ENCODE results near the gene ZAR1L.

ZAR1L gene

GRCh38 chr13:32256243-32256642 lies 58.9 kb downstream of the ZAR1L start:
- no CpG with 5 or more reads among the region's 4 CpGs for WGBS (ENCODE audit: insufficient coverage, insufficient read length)
- DNase-seq (ENCODE audit: low read depth, low spot score): no peak
- Histone ChIP-seq H3K27ac (ENCODE audit: low read length) (no peak overlapping the region), H3K4me3 (ENCODE audit: low read length) (no peak overlapping the region), H3K27me3 (ENCODE audit: control insufficient read depth, insufficient read depth, low read length) (no peaks in the 10 kb centered on the region), H3K4me1 (ENCODE audit: control insufficient read depth, insufficient read depth, low read length) (no peaks in the 10 kb centered on the region; the same call in 1 of the 2 replicates), H3K9me3 (ENCODE audit: control insufficient read depth, insufficient read depth, low read length) (no peaks in the 10 kb centered on the region), H3K36me3 (ENCODE audit: control insufficient read depth, insufficient read depth, low read length) (no peaks in the 10 kb centered on the region)

GRCh38 chr13:32255724-32256109 lies 59.4 kb downstream of the ZAR1L start:
- no CpG with 5 or more reads among the region's 6 CpGs for WGBS (ENCODE audit: insufficient coverage, insufficient read length)
- Histone ChIP-seq H3K9me3 (ENCODE audit: control insufficient read depth, insufficient read depth, low read length) (no peaks in the 10 kb centered on the region), H3K36me3 (ENCODE audit: control insufficient read depth, insufficient read depth, low read length) (no peaks in the 10 kb centered on the region), H3K4me1 (ENCODE audit: control insufficient read depth, insufficient read depth, low read length) (no peaks in the 10 kb centered on the region; the same call in 1 of the 2 replicates), H3K27ac (ENCODE audit: low read length) (no peak overlapping the region), H3K27me3 (ENCODE audit: control insufficient read depth, insufficient read depth, low read length) (no peaks in the 10 kb centered on the region), H3K4me3 (ENCODE audit: low read length) (no peak overlapping the region)
- no peak for DNase-seq (ENCODE audit: low read depth, low spot score)

GRCh38 chr13:32254916-32255723 lies 60.0 kb downstream of the ZAR1L start:
- Histone ChIP-seq H3K9me3 (ENCODE audit: control insufficient read depth, insufficient read depth, low read length) (no peaks in the 10 kb centered on the region), H3K27me3 (ENCODE audit: control insufficient read depth, insufficient read depth, low read length) (no peaks in the 10 kb centered on the region), H3K4me1 (ENCODE audit: control insufficient read depth, insufficient read depth, low read length) (no peaks in the 10 kb centered on the region; the same call in 1 of the 2 replicates), H3K27ac (ENCODE audit: low read length) (no peak overlapping the region), H3K36me3 (ENCODE audit: control insufficient read depth, insufficient read depth, low read length) (no peaks in the 10 kb centered on the region), H3K4me3 (ENCODE audit: low read length) (no peak overlapping the region)
- no peak for DNase-seq (ENCODE audit: low read depth, low spot score)
- no CpG with 5 or more reads among the region's 10 CpGs for WGBS (ENCODE audit: insufficient coverage, insufficient read length)

- no peaks in the 10 kb centered on the region for H3K36me3 ChIP-seq (ENCODE audit: control insufficient read depth, insufficient read depth, low read length)
- no CpG with 5 or more reads among the region's 3 CpGs for WGBS (ENCODE audit: insufficient coverage, insufficient read length)
- H3K4me3 ChIP-seq (ENCODE audit: low read length): no peak overlapping the region
- no peaks in the 10 kb centered on the region for H3K27me3 ChIP-seq (ENCODE audit: control insufficient read depth, insufficient read depth, low read length)
- H3K27ac ChIP-seq (ENCODE audit: low read length): no peak overlapping the region
- no peaks in the 10 kb centered on the region for H3K9me3 ChIP-seq (ENCODE audit: control insufficient read depth, insufficient read depth, low read length)
- no peak for DNase-seq (ENCODE audit: low read depth, low spot score)
- no peaks in the 10 kb centered on the region; the same call in 1 of the 2 replicates for H3K4me1 ChIP-seq (ENCODE audit: control insufficient read depth, insufficient read depth, low read length)
Observed at GRCh38 chr13:32254416-32254815, 60.7 kb downstream of the ZAR1L start.

- no peak overlapping the region for H3K27ac ChIP-seq (ENCODE audit: low read length)
- no peaks in the 10 kb centered on the region; the same call in 1 of the 2 replicates for H3K4me1 ChIP-seq (ENCODE audit: control insufficient read depth, insufficient read depth, low read length)
- no peaks in the 10 kb centered on the region for H3K9me3 ChIP-seq (ENCODE audit: control insufficient read depth, insufficient read depth, low read length)
- H3K27me3 ChIP-seq (ENCODE audit: control insufficient read depth, insufficient read depth, low read length): no peaks in the 10 kb centered on the region
- WGBS (ENCODE audit: insufficient coverage, insufficient read length): no CpG with 5 or more reads among the region's 14 CpGs
- H3K4me3 ChIP-seq (ENCODE audit: low read length): no peak overlapping the region
- H3K36me3 ChIP-seq (ENCODE audit: control insufficient read depth, insufficient read depth, low read length): no peaks in the 10 kb centered on the region
- DNase-seq (ENCODE audit: low read depth, low spot score): no peak
Observed at GRCh38 chr13:32253911-32254399, 61.2 kb downstream of the ZAR1L start.
